Neural progenitor cell (in vitro differentiated cells): ENCODE measurements around the gene SND1. TPM values are rescaled to one million over a fixed set of nuclear protein-coding genes. Genes with fewer than 3 reads are reported as not detected.

Experiments used
- DNase-seq: peaks from one replicate; pipeline ENCODE4 v3.0.0-alpha.2; 2016; ENCODE audit warnings: low spot score
- H2AFZ ChIP-seq: fragments of 200-600 bp; sonication (generic); replicated peaks from 2 replicates; pipeline ENCODE4 v1.6.1; 2016; ENCODE audit warnings: antibody characterized with exemption
- H3F3A ChIP-seq: fragments of 200-600 bp; sonication (generic); 2 replicates; pipeline ENCODE4 v1.6.1; 2016; ENCODE audit warnings: antibody characterized with exemption, low read depth
- H3K27ac ChIP-seq: fragments of 200-600 bp; sonication (generic); 2 replicates; pipeline ENCODE4 v1.5.1; 2016; ENCODE audit warnings: mild to moderate bottlenecking
- H3K27me3 ChIP-seq: fragments of 200-600 bp; sonication (generic); 2 replicates; pipeline ENCODE4 v1.6.1; 2016; ENCODE audit warnings: mild to moderate bottlenecking, moderate library complexity
- H3K36me3 ChIP-seq: fragments of 200-600 bp; sonication (generic); 2 replicates; pipeline ENCODE4 v1.5.1; 2016
- H3K4me1 ChIP-seq: fragments of 200-600 bp; sonication (generic); 2 replicates; pipeline ENCODE4 v1.6.1; 2016; ENCODE audit warnings: mixed run types
- H3K4me2 ChIP-seq: fragments of 200-600 bp; sonication (generic); 2 replicates; pipeline ENCODE4 v1.6.1; 2016
- H3K4me3 ChIP-seq: fragments of 200-600 bp; sonication (generic); 2 replicates; pipeline ENCODE4 v1.5.1; 2016
- H3K79me2 ChIP-seq: fragments of 200-600 bp; sonication (generic); 2 replicates; pipeline ENCODE4 v1.6.1; 2016; ENCODE audit warnings: low read depth
- H3K9ac ChIP-seq: fragments of 200-600 bp; sonication (generic); 2 replicates; pipeline ENCODE4 v1.6.1; 2016
- H3K9me3 ChIP-seq: fragments of 200-600 bp; sonication (generic); 2 replicates; pipeline ENCODE4 v1.5.1; 2016; ENCODE audit warnings: low read depth
- H4K20me1 ChIP-seq: fragments of 200-600 bp; sonication (generic); 2 replicates; pipeline ENCODE4 v1.6.1; 2016; ENCODE audit warnings: low read depth
- H3K27ac Mint-ChIP-seq: 3 replicates; pipeline ENCODE4 v1.8.0; 2021; ENCODE audit warnings: mixed read lengths
- H3K27me3 Mint-ChIP-seq: 2 replicates; pipeline ENCODE4 v1.8.0; 2022; ENCODE audit warnings: low read depth, mild to moderate bottlenecking, inconsistent platforms, moderate library complexity, mixed read lengths; ENCODE audit not compliant: insufficient read depth
- H3K36me3 Mint-ChIP-seq: 3 replicates; pipeline ENCODE4 v1.8.0; 2021; ENCODE audit warnings: mixed read lengths
- H3K4me1 Mint-ChIP-seq: 3 replicates; pipeline ENCODE4 v1.8.0; 2021; ENCODE audit warnings: mixed read lengths
- H3K4me3 Mint-ChIP-seq: 3 replicates; pipeline ENCODE4 v1.8.0; 2021; ENCODE audit warnings: mild to moderate bottlenecking, moderate library complexity, mixed read lengths
- H3K9me3 Mint-ChIP-seq: 3 replicates; pipeline ENCODE4 v1.8.0; 2020; ENCODE audit warnings: mixed read lengths
- EZH2 ChIP-seq: fragments of 200-600 bp; sonication (generic); IDR thresholded peaks from 2 replicates; pipeline ENCODE4 v1.6.1; 2017; ENCODE audit warnings: antibody characterized with exemption, mild to moderate bottlenecking, moderate library complexity
- EZH2phosphoT487 ChIP-seq: fragments of 200-600 bp; sonication (generic); IDR thresholded peaks from 2 replicates; pipeline ENCODE4 v1.6.1; 2017; ENCODE audit warnings: antibody characterized with exemption
- total RNA-seq: library from RNA; depleted of rRNA; stranded (reverse); fragments of >200 nt; gene quantifications from 2 replicates; pipeline ENCODE4 v1.2.3, GENCODE V29; 2015; ENCODE audit warnings: low replicate concordance
- TF ChIP-seq, protein P1 (sequence below): fragments of 200-600 bp; sonication (generic); IDR thresholded peaks from 2 replicates; pipeline ENCODE4 v1.5.1; 2017; ENCODE audit warnings: antibody characterized with exemption, mild to moderate bottlenecking

The SND1 gene
- total RNA-seq, 1 donor from 2014 or later, result 154 TPM

DNA sequence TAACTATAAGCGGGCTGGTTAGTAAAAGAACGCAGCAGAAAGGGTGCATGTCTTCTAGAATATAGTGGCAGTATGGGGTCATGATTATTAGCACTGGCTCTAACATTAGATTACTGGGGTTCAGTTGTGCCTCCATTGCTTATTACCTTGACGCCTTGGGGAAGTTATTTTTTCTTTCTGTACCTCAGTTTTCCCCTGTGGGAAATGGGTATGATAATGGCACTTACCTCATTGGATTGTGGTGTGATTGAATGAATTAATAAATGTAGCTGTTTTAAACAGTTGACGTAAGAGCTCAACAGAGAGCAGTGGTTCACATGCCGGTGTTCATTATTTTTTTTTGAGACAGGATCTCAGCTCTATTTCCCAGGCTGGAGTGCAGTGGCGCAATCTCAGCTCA lies 262.7 kb downstream of the SND1 start:
- Histone ChIP-seq H3K4me2 (no peak overlapping the region), H3K9ac (no peak overlapping the region), H4K20me1 (peaks cover 2% of the 10 kb centered on the region), H3K27me3 (no peaks in the 10 kb centered on the region), H3F3A (no peaks in the 10 kb centered on the region), H3K27ac (no peak overlapping the region), H3K4me1 (no peaks in the 10 kb centered on the region), H3K9me3 (no peaks in the 10 kb centered on the region), H2AFZ (no peak overlapping the region), H3K79me2 (no peaks in the 10 kb centered on the region), H3K4me3 (no peak overlapping the region), H3K36me3 (no peaks in the 10 kb centered on the region)
- Mint-ChIP-seq H3K27ac (no peak overlapping the region), H3K9me3 (no peaks in the 10 kb centered on the region), H3K4me3 (no peak overlapping the region), H3K27me3 (no peaks in the 10 kb centered on the region), H3K36me3 (no peaks in the 10 kb centered on the region), H3K4me1 (no peaks in the 10 kb centered on the region)
- no peak for DNase-seq
- TF ChIP-seq EZH2 (no peak), EZH2phosphoT487 (no peak)
- TF ChIP-seq, protein P1, sequence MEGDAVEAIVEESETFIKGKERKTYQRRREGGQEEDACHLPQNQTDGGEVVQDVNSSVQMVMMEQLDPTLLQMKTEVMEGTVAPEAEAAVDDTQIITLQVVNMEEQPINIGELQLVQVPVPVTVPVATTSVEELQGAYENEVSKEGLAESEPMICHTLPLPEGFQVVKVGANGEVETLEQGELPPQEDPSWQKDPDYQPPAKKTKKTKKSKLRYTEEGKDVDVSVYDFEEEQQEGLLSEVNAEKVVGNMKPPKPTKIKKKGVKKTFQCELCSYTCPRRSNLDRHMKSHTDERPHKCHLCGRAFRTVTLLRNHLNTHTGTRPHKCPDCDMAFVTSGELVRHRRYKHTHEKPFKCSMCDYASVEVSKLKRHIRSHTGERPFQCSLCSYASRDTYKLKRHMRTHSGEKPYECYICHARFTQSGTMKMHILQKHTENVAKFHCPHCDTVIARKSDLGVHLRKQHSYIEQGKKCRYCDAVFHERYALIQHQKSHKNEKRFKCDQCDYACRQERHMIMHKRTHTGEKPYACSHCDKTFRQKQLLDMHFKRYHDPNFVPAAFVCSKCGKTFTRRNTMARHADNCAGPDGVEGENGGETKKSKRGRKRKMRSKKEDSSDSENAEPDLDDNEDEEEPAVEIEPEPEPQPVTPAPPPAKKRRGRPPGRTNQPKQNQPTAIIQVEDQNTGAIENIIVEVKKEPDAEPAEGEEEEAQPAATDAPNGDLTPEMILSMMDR, result no peak

DNA sequence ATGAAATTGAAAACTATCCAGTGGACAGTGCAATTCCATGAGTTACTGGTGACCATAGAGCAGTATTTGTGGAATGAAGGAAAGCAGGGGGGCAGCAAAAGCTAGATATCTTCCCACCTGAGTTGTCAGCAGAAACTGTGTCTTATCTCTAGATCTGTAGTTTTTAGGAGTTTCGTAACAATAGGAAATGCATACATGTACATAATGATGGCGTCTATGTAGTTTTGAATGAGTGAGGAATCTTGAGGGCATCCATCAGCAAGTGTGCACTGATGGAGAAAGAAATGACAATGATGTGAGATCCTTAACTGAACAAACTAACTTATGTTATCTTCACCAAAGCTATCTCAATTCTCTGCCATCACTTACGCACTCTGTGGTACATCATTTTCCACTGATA lies 264.7 kb downstream of the SND1 start:
- Histone ChIP-seq H3K36me3 (no peaks in the 10 kb centered on the region), H3K27ac (no peak overlapping the region), H3K27me3 (no peaks in the 10 kb centered on the region), H3K4me2 (no peak overlapping the region), H4K20me1 (peaks cover 9% of the 10 kb centered on the region), H3K9ac (no peak overlapping the region), H3K79me2 (no peaks in the 10 kb centered on the region), H2AFZ (no peak overlapping the region), H3K4me1 (no peaks in the 10 kb centered on the region), H3K4me3 (no peak overlapping the region), H3K9me3 (no peaks in the 10 kb centered on the region), H3F3A (no peaks in the 10 kb centered on the region)
- Mint-ChIP-seq H3K27me3 (peaks cover 2% of the 10 kb centered on the region), H3K9me3 (no peaks in the 10 kb centered on the region), H3K36me3 (no peaks in the 10 kb centered on the region), H3K4me3 (no peak overlapping the region), H3K4me1 (peaks cover 3% of the 10 kb centered on the region), H3K27ac (no peak overlapping the region)
- no peak for DNase-seq
- no peak for TF ChIP-seq EZH2
- TF ChIP-seq EZH2phosphoT487, result no peak
- TF ChIP-seq, protein P1, result no peak

DNA sequence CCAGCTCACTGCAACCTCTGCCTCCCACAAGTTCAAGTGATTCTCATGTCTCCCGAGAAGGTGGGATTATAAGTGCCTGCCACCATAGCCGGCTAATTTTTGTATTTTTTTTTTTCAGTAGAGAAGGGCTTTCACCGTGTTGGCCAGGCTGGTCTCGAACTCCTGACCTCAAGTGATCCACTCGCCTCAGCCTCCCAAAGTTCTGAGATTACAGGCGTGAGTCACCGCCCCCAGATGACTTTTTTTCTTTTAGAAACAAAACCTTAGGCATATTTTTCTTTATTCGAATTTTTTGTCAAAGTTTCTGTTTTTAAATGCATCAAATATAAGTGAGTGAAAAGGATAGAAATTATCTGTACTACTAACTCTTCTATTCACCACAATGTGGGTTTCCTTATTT lies 266.1 kb downstream of the SND1 start:
- TF ChIP-seq, protein P1, result no peak
- TF ChIP-seq EZH2, result no peak
- Mint-ChIP-seq H3K27ac (no peak overlapping the region), H3K27me3 (peaks cover 2% of the 10 kb centered on the region), H3K36me3 (no peaks in the 10 kb centered on the region), H3K4me1 (peaks cover 7% of the 10 kb centered on the region), H3K9me3 (no peaks in the 10 kb centered on the region), H3K4me3 (no peak overlapping the region)
- Histone ChIP-seq H3K79me2 (no peaks in the 10 kb centered on the region), H3K27me3 (no peaks in the 10 kb centered on the region), H3F3A (no peaks in the 10 kb centered on the region), H2AFZ (no peak overlapping the region), H4K20me1 (peaks cover 9% of the 10 kb centered on the region), H3K9me3 (no peaks in the 10 kb centered on the region), H3K9ac (no peak overlapping the region), H3K27ac (no peak overlapping the region), H3K4me2 (no peak overlapping the region), H3K36me3 (no peaks in the 10 kb centered on the region), H3K4me3 (no peak overlapping the region), H3K4me1 (no peaks in the 10 kb centered on the region)
- DNase-seq, result no peak
